HG03139 (cell line): ENCODE data around the gene KIF9.
A peak's percentile ranks its signal among the peaks of the same experiment; 100 is the strongest.
"Not testable (repeated sequence)": the region's sequence is repeated elsewhere in the genome, so short reads cannot be mapped to it uniquely, and the experiment has no call there.

ENCODE experiments used
- ATAC-seq: cut with Tn5 transposase; IDR thresholded peaks from one replicate; pipeline ENCODE4 v1.9.1; 2021; ENCODE audit not compliant: unreplicated experiment

KIF9 gene, protein sequence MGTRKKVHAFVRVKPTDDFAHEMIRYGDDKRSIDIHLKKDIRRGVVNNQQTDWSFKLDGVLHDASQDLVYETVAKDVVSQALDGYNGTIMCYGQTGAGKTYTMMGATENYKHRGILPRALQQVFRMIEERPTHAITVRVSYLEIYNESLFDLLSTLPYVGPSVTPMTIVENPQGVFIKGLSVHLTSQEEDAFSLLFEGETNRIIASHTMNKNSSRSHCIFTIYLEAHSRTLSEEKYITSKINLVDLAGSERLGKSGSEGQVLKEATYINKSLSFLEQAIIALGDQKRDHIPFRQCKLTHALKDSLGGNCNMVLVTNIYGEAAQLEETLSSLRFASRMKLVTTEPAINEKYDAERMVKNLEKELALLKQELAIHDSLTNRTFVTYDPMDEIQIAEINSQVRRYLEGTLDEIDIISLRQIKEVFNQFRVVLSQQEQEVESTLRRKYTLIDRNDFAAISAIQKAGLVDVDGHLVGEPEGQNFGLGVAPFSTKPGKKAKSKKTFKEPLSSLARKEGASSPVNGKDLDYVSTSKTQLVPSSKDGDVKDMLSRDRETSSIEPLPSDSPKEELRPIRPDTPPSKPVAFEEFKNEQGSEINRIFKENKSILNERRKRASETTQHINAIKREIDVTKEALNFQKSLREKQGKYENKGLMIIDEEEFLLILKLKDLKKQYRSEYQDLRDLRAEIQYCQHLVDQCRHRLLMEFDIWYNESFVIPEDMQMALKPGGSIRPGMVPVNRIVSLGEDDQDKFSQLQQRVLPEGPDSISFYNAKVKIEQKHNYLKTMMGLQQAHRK

GRCh38 chr3:47282424-47283192 is at the start of gene KIF9, which contains the start of gene KLHL18:
TSS of gene KIF9 (minus strand) at chr3:47282799. CDS start at chr3:47277374, 5,425 bp downstream.
TSS of gene KLHL18 (plus strand) at chr3:47282944. CDS start at chr3:47282966, 22 bp downstream.
- peak; percentile 75 for ATAC-seq

DNA sequence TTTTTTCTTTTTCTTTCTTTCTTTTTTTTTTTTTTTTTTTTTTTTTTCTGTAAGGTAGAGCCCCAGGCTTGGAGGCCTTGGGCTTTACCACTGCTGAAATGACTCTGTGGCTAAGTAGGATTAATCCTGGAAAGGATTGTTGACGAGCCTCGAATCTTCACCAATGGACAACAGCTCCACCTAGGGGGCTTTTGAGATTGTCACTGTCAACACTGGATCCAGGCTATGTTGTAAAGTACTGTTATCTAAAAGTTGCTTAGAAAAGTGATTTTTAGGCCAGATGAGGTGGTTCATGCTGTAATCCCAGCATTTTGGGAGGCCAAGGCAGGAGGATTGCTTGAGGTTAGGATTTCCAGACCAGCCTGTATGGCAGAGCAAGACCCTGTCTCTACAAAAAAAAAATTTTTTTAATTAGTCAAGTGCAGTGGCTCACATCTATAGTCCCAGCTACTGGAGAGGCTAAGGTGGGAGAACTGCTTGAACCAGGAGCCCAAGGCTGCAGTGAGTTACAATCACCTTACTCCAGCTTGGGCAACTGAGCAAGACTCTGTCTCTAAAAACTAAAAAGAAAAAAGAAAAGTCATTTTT is 41.8 kb upstream of the KIF9 start:
- no peak for ATAC-seq

GRCh38 chr3:47323431-47324277 is 41.1 kb upstream of the KIF9 start:
- ATAC-seq = no peak

DNA sequence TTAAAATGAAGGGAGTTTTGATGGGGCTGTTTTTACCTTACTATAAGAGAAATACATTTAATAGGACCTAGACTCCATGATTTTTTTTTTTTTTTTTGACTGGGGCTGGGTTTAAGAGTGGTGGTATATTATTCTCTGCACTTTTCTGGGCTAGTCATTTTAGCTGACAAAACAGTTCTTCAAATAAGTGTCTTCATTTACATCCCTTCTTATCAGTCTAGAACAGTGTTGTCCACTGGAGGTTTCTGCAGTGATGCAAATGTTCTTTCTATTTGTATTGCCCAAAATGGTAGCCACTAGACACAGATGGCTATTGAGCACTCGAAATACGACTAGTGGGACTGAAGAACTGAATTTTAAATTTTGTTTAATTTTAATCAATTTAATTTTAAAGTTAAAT is 37.4 kb upstream of the KIF9 start:
- ATAC-seq = no peak

- no peak for ATAC-seq
Observed at GRCh38 chr3:47318916-47319315, 36.3 kb upstream of the KIF9 start.

DNA sequence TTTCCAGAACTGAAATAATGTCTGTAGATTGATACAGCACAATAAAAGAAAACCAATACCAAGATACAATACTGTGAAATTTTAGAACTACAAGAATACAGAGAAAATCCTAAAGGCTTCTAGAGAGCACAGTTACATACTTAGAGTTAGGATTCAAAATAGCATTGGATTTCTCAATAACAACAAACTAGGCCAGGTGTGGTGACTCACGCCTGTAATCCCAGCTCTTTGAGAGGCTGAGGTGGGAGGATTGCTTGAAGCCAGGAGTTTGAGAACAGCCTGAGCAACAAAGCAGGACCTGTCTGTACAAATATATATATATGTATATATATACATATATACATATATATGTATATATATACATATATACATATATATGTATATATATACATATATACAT is 33.6 kb upstream of the KIF9 start:
- ATAC-seq = not testable (repeated sequence)

DNA sequence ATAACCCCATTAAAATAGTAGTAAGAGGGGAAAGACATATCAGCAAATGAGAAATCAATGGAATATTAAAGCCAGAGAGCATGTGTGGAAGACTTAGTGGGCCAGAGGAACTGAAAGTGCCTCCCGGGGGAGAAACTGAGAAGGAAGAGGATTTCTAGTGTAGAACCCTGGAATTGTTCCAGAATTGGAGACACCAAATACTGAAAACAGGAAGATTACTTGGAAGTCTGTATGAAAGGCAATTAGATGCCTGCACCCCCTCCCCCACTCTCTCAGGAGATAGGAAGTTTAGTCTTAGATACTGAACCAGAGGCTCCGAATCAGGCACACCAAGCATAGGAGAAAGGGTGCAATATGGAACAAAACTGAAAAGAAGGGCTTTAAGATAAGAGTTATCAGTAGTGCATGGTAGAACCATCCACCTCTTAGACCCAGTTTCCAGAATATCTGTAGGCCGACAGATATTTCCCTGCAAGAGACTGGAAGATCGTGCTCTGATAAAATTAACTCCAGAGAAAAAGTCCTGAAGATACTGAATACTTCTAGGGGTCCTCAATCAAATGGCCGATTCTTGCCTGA is 32.6 kb upstream of the KIF9 start:
- ATAC-seq = no peak

GRCh38 chr3:47314056-47314764 is 31.6 kb upstream of the KIF9 start:
- no peak for ATAC-seq

GRCh38 chr3:47313341-47314055 is 30.9 kb upstream of the KIF9 start:
- no peak for ATAC-seq

DNA sequence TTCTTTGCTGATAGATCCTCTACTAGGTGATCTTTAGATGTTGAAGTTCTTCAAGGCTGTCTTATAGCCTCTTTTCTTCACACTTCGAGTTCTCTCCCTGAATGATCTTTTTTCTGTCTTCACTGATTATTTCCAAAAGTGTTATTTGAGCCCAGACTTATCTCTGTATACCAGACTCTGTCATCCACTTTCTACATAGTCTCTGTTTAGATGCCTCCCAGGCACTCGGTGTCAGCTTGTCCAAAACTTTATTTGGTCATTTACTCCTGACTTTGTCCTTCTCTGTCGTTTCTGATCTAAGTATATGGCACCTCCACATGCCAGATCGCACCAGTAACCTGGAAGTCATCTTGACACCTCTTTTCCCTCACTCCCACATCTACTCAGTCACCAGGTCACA is 27.8 kb upstream of the KIF9 start:
- no peak for ATAC-seq

GRCh38 chr3:47309231-47309630 is 26.6 kb upstream of the KIF9 start:
- ATAC-seq = not testable (repeated sequence)

- ATAC-seq = no peak
Observed at GRCh38 chr3:47306022-47306421, 23.4 kb upstream of the KIF9 start.

DNA sequence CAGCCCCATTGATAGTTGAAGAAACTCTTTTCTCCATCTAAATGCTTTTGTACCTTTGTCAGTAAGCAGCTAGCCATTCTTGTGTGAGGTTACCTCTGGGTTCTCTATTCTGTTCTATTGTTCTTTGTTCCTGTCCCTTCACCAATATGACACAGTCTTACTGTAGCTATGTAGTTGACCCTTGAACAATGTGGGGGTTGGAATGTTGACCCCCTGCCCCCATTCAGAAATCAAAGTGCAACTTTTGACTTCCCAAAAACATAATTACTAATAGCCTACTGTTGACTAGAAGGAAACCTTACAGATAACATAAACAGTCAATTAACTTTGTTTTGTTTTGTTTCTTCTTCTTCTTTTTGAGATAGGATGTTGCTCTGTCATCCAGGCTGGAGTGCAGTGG is 18.9 kb upstream of the KIF9 start:
- no peak for ATAC-seq

GRCh38 chr3:47299381-47300318 is 17.1 kb upstream of the KIF9 start:
- ATAC-seq = no peak

DNA sequence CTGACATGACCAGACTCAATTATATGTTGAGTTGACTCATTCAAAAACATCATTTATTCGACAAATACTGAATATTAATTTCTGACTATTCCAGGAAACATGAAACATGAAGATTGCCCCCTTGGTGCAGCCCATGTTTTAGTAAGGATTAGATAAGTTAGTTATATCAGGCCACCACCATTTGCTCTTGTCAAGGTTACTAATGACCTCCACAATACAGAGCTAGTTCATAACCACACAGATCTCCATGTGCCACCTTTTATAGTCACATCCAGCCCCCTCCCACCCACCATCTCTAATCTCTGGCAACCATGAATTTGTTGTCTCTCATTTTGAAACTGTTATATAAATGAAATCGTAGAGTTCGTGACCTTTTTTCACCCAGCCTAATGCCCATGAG is 15.8 kb upstream of the KIF9 start:
- ATAC-seq = no peak

- ATAC-seq = no peak
Observed at GRCh38 chr3:47296562-47297302, 14.1 kb upstream of the KIF9 start.

GRCh38 chr3:47295976-47296375 is 13.4 kb upstream of the KIF9 start:
- ATAC-seq = no peak
